ENCODE results near the gene NTM.

GRCh38 chr11:131392528-131393255 lies 22.3 kb downstream of the NTM start:
- no peak for TF ChIP-seq EZH2 (IDR thresholded peaks at IDR 0.05; ENCODE audit: low read depth, low read length, severe bottlenecking)
- TF ChIP-seq GABPA (IDR thresholded peaks at IDR 0.05; ENCODE audit: borderline replicate concordance, insufficient read depth, low read length) = no peak
- TF ChIP-seq, protein P1, sequence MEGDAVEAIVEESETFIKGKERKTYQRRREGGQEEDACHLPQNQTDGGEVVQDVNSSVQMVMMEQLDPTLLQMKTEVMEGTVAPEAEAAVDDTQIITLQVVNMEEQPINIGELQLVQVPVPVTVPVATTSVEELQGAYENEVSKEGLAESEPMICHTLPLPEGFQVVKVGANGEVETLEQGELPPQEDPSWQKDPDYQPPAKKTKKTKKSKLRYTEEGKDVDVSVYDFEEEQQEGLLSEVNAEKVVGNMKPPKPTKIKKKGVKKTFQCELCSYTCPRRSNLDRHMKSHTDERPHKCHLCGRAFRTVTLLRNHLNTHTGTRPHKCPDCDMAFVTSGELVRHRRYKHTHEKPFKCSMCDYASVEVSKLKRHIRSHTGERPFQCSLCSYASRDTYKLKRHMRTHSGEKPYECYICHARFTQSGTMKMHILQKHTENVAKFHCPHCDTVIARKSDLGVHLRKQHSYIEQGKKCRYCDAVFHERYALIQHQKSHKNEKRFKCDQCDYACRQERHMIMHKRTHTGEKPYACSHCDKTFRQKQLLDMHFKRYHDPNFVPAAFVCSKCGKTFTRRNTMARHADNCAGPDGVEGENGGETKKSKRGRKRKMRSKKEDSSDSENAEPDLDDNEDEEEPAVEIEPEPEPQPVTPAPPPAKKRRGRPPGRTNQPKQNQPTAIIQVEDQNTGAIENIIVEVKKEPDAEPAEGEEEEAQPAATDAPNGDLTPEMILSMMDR (IDR thresholded peaks at IDR 0.05; ENCODE audit: control extremely low read depth in 1 of 3, insufficient read depth in 1 of 3, low read depth in 1 of 3, low read length in 3 of 3) = peak in 1 of 3 experiments; percentile 59; a peak in 2 of 4 replicates
- no peak for TF ChIP-seq RXRA (IDR thresholded peaks at IDR 0.05; ENCODE audit: insufficient read depth, low read depth, low read length)
- TF ChIP-seq TCF12 (IDR thresholded peaks at IDR 0.05; ENCODE audit: low read depth, low read length) = no peak
- no peak for TF ChIP-seq POLR2AphosphoS5 (IDR thresholded peaks at IDR 0.05; ENCODE audit: low read depth, low read length)
- TF ChIP-seq RNF2 (IDR thresholded peaks at IDR 0.05; ENCODE audit: borderline replicate concordance, low read depth, low read length, missing control alignments, poor library complexity, severe bottlenecking) = no peak
